ENCODE data around the gene SLC38A5. TPM values are rescaled to one million over a fixed set of nuclear protein-coding genes. Genes with fewer than 3 reads are reported as not detected.

SLC38A5 gene
- total RNA-seq, 1 experiment from 2014 or later: 54.6 TPM

DNA sequence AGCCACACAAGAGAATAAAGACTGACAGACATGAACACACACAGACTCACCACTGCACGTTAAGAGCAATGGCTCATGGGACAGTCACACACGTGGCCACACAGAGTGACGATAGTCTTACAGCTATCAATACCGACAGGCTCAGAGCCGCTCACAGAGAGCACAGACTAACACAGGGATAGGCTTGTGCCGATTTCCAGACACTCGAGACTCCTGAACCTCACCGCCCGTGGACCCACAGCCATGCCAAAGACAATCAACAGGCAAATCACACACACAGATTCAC is 716 bp upstream of the SLC38A5 start:
- BruUV-seq (replicated peaks): no TSS peak
- H3K79me2 ChIP-seq (ENCODE audit: insufficient read depth, low read length): peaks cover 22% of the 10 kb centered on the region

More for the DNA sequence above, 716 bp upstream of the SLC38A5 start:
- TF ChIP-seq, protein P1, sequence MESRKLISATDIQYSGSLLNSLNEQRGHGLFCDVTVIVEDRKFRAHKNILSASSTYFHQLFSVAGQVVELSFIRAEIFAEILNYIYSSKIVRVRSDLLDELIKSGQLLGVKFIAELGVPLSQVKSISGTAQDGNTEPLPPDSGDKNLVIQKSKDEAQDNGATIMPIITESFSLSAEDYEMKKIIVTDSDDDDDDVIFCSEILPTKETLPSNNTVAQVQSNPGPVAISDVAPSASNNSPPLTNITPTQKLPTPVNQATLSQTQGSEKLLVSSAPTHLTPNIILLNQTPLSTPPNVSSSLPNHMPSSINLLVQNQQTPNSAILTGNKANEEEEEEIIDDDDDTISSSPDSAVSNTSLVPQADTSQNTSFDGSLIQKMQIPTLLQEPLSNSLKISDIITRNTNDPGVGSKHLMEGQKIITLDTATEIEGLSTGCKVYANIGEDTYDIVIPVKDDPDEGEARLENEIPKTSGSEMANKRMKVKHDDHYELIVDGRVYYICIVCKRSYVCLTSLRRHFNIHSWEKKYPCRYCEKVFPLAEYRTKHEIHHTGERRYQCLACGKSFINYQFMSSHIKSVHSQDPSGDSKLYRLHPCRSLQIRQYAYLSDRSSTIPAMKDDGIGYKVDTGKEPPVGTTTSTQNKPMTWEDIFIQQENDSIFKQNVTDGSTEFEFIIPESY (IDR thresholded peaks at IDR 0.05; ENCODE audit: extremely low read depth, insufficient replicate concordance, low read length): no peak
- TF ChIP-seq ZNF274 (IDR thresholded peaks at IDR 0.05; ENCODE audit: low read depth, low read length): no peak
- no peak for TF ChIP-seq CBX3 (IDR thresholded peaks at IDR 0.05; ENCODE audit: low read depth)
- no peak for TF ChIP-seq CEBPB (IDR thresholded peaks at IDR 0.05; ENCODE audit: low read depth)
- no peak for TF ChIP-seq JUND (IDR thresholded peaks at IDR 0.05)
- TF ChIP-seq SP1 (IDR thresholded peaks at IDR 0.05; ENCODE audit: low read depth): no peak
- TF ChIP-seq EZH2phosphoT487 (IDR thresholded peaks at IDR 0.05; ENCODE audit: borderline replicate concordance): no peak
- TF ChIP-seq, protein P2, sequence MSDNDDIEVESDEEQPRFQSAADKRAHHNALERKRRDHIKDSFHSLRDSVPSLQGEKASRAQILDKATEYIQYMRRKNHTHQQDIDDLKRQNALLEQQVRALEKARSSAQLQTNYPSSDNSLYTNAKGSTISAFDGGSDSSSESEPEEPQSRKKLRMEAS (IDR thresholded peaks at IDR 0.05): no peak
- no peak for TF ChIP-seq EGR1 (IDR thresholded peaks at IDR 0.05; ENCODE audit: low read depth)
- TF ChIP-seq SIN3A (IDR thresholded peaks at IDR 0.05; ENCODE audit: low read depth): no peak
- no peak for TF ChIP-seq POLR2A (IDR thresholded peaks at IDR 0.05; ENCODE audit: borderline replicate concordance, extremely low read depth, insufficient read depth, insufficient read length)
- TF ChIP-seq SRF (IDR thresholded peaks at IDR 0.05; ENCODE audit: low read depth): no peak
- TF ChIP-seq, protein P3, sequence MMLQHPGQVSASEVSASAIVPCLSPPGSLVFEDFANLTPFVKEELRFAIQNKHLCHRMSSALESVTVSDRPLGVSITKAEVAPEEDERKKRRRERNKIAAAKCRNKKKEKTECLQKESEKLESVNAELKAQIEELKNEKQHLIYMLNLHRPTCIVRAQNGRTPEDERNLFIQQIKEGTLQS (IDR thresholded peaks at IDR 0.05): no peak
- no peak for TF ChIP-seq RAD21 (IDR thresholded peaks at IDR 0.05; ENCODE audit: low read depth)
- no peak for TF ChIP-seq POLR2AphosphoS5 (IDR thresholded peaks at IDR 0.05; ENCODE audit: low read depth, low read length)
- TF ChIP-seq, protein P4, sequence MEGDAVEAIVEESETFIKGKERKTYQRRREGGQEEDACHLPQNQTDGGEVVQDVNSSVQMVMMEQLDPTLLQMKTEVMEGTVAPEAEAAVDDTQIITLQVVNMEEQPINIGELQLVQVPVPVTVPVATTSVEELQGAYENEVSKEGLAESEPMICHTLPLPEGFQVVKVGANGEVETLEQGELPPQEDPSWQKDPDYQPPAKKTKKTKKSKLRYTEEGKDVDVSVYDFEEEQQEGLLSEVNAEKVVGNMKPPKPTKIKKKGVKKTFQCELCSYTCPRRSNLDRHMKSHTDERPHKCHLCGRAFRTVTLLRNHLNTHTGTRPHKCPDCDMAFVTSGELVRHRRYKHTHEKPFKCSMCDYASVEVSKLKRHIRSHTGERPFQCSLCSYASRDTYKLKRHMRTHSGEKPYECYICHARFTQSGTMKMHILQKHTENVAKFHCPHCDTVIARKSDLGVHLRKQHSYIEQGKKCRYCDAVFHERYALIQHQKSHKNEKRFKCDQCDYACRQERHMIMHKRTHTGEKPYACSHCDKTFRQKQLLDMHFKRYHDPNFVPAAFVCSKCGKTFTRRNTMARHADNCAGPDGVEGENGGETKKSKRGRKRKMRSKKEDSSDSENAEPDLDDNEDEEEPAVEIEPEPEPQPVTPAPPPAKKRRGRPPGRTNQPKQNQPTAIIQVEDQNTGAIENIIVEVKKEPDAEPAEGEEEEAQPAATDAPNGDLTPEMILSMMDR (IDR thresholded peaks at IDR 0.05 in 2 of 3, conservative IDR thresholded peaks at IDR 0.05 in 1 of 3; ENCODE audit: borderline replicate concordance in 1 of 3, insufficient read depth in 1 of 3, low read depth in 2 of 3, low read length in 2 of 3): no peak
- TF ChIP-seq ZFX (IDR thresholded peaks at IDR 0.05): no peak
- TF ChIP-seq, protein P5, sequence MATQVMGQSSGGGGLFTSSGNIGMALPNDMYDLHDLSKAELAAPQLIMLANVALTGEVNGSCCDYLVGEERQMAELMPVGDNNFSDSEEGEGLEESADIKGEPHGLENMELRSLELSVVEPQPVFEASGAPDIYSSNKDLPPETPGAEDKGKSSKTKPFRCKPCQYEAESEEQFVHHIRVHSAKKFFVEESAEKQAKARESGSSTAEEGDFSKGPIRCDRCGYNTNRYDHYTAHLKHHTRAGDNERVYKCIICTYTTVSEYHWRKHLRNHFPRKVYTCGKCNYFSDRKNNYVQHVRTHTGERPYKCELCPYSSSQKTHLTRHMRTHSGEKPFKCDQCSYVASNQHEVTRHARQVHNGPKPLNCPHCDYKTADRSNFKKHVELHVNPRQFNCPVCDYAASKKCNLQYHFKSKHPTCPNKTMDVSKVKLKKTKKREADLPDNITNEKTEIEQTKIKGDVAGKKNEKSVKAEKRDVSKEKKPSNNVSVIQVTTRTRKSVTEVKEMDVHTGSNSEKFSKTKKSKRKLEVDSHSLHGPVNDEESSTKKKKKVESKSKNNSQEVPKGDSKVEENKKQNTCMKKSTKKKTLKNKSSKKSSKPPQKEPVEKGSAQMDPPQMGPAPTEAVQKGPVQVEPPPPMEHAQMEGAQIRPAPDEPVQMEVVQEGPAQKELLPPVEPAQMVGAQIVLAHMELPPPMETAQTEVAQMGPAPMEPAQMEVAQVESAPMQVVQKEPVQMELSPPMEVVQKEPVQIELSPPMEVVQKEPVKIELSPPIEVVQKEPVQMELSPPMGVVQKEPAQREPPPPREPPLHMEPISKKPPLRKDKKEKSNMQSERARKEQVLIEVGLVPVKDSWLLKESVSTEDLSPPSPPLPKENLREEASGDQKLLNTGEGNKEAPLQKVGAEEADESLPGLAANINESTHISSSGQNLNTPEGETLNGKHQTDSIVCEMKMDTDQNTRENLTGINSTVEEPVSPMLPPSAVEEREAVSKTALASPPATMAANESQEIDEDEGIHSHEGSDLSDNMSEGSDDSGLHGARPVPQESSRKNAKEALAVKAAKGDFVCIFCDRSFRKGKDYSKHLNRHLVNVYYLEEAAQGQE (IDR thresholded peaks at IDR 0.05; ENCODE audit: low read depth): no peak
- TF ChIP-seq ELF1 (IDR thresholded peaks at IDR 0.05; ENCODE audit: borderline replicate concordance, low read depth): no peak
- TF ChIP-seq YY1 (IDR thresholded peaks at IDR 0.05; ENCODE audit: extremely low read depth, insufficient replicate concordance, low read depth, low read length): no peak
- Histone ChIP-seq H3K27ac (ENCODE audit: low read depth, low read length) (no peak overlapping the region), H3K9ac (ENCODE audit: low read length) (no peak overlapping the region), H3K9me2 (ENCODE audit: insufficient read depth) (no peaks in the 10 kb centered on the region), H2AFZ (ENCODE audit: low read depth, low read length, poor library complexity, severe bottlenecking) (no peak overlapping the region), H4K20me1 (ENCODE audit: insufficient read depth) (no peaks in the 10 kb centered on the region), H3K4me2 (ENCODE audit: low read length) (no peak overlapping the region), H3K9me3 (ENCODE audit: control insufficient read depth in 1 of 2, insufficient read depth in 1 of 2, low read depth in 1 of 2, low read length in 2 of 2) (no peaks in the 10 kb centered on the region), H3K36me3 (ENCODE audit: control insufficient read depth in 1 of 2, insufficient read depth in 2 of 2, low read length in 2 of 2) (no peaks in the 10 kb centered on the region), H3K4me3 (replicated peaks in 1 of 2; ENCODE audit: low read depth in 1 of 2, low read length in 2 of 2) (no peak overlapping the region), H3K27me3 (ENCODE audit: insufficient read depth, low read length) (no peaks in the 10 kb centered on the region), H3K4me1 (ENCODE audit: control insufficient read depth in 1 of 2, insufficient read depth in 2 of 2, low read length in 2 of 2) (peaks cover 8 to 33% of the 10 kb centered on the region in 2 experiments; a peak in 3 of 4 replicates)
- intact Hi-C loops (cut with micrococcal nuclease): loop anchor here (10.0 kb wide), 1 partner anchor 104 kb away; the partner anchor contains the start of gene RBM3
- CTCF ChIA-PET: no interaction called here
- POLR2A ChIA-PET: no interaction called here
- RAD21 ChIA-PET (ENCODE audit: low non-redundant PET in 1 of 2, low total read pairs in 2 of 2, uncharacterized antibody in 2 of 2, unreplicated experiment in 2 of 2): no interaction called here
- DNase-seq (ENCODE audit: low read depth, low spot score) (no peak), ATAC-seq (no peak)
